IPS-18c (cell line): Measurements from ENCODE around the gene PLPP6.

Experiments used
- H3K4me3 ChIP-seq: 2 replicates; pipeline ENCODE4 v1.7.0; 2013; ENCODE audit warnings: low read depth, mild to moderate bottlenecking, low read length, moderate library complexity; ENCODE audit not compliant: insufficient read depth
- H3K9me3 ChIP-seq: one replicate; pipeline ENCODE4 v1.6.1; 2013; ENCODE audit warnings: mild to moderate bottlenecking, low read length, moderate library complexity; ENCODE audit not compliant: control insufficient read depth, insufficient read depth

Gene PLPP6

DNA sequence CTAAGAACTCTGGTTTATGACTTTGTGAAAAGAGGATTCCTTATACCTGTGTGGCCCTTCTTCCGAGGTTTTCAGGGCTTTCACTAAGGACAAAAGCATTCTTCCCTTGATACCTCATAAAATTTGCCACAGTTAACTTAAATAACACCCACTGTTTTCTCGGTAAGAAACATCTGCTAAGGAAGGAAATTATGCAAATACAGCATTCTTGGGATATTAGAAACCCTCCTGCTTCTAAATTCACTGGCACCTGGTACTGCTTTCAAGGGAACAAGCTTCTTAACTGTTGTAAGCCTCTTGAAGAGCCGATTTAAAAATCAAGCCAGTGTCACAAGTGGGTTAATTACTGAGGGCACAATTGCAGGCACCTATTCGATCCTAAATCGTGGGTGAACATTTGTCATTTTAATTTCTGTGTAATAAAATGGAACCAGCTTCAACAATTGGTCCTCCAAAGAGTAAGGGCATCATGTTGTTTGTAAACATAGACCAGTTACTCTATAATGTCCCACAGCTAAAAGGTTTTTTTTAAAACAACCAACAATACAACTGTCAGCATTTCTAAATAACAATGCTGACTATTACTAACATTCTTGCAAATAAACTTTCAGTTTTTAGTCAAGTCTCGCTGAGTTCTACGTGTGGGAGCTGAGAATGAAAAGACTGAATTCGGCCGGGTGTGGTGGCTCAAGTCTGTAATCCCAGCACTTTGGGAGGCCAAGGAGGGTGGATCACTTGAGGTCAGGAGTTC lies 52.3 kb downstream of the PLPP6 start:
- no peak overlapping the region for H3K4me3 ChIP-seq
- H3K9me3 ChIP-seq = no peaks in the 10 kb centered on the region
